HG03457 (cell line): Measurements from ENCODE around the gene INTS11.

Experiments used
- ATAC-seq: cut with Tn5 transposase; IDR thresholded peaks from one replicate; pipeline ENCODE4 v1.9.1; 2021; ENCODE audit warnings: moderate number of reproducible peaks; ENCODE audit not compliant: unreplicated experiment

INTS11 gene

DNA sequence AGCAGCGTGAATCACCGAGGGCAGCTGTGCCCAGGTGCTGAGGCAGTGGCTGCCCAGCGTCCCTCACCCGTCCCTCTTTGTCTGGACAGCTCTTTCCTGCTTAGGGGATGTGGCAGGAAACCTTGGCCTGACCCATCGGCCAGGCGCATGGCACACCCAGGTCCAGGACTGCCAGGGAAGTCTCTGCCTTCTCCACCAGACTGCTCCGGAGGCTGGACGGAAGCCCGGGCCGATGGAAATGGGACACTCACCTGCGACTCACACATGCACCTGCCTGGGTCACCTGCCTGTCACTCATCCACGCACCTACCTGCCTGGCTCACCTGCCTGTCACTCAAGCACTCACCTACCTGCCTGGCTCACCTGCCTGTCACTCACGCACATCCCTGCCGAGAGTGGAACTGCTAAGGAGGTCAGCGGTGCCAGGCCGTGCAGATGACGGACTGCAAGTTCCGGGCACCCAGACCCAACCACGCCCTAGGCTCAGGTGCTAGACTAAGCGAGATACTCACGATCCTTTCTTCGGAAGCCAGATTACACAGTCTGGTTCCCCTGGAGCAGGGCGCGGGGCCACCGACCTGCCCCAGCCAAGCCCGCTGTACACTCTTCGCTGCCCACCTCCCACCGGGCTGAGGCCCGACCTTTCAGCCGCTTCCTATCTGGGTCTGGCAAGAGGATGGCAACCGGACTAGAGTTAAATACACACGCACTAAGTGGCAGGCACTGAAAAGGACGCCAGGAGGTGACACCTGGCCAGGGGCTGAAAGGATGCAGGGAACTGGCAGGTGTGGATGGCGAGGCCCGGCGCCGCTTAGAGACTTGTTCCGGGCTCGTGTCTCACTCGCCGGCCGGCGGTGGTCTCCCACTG lies 51.9 kb downstream of the INTS11 start:
- ATAC-seq: no peak

DNA sequence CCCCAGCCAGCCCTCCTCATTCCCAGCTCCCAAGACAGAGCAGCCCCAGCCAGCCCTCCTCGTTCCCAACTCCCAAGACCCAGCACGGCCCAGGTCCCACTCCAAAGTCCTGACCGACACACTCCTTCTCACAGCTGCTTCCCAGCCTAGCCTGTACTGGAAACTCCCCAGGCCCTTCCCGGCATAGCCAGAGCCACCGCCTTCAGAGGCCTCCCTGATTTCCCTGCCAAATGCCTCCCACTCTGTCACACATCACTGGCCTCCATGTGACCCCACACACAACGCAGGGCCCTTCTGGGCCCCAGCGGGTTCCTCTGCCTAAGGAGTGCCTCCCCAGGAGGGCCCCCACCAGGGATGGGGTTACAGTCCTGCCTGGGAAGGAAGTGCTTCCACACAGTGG lies 53.6 kb downstream of the INTS11 start:
- no peak for ATAC-seq

DNA sequence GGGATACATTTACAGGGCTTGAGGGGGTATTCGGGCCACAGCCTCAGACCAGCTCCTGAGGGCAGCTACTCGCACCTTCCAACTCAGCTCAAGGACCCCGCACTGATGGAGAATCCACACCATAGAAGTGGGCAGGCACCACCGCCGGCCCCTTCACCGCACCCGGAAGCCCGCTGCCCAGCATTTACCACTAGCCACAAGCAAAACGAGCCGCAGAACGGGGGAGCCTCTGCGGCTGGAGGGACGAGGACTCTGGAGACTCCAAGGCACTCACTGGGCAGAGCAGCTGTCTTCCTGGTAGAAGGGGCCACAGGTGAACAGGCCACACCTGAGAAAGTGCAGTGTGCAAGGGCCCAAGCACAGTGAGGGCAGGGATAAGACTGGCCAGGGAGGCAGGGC lies 56.2 kb downstream of the INTS11 start:
- ATAC-seq: no peak

GRCh38 chr1:1267488-1268283 lies 56.8 kb downstream of the INTS11 start:
- no peak for ATAC-seq

DNA sequence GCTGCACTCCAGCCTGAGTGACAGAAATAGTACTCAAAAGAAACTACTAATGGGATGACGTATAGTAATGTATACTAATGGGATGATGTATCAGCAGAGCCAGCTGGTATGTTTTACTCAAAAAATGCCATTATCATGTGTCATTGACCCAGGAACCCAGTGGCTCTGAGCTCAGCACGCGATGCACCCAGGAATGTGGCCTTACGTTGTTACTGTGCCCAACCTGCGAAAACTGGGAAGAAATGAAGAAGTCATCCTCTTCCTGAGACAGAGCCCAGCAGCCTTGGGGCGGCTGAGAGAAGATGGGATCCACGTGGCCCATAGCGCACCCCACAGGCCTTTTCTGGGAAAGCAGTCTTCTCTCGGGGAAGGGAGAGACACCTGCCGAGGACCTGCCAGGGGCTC lies 59.6 kb downstream of the INTS11 start:
- no peak for ATAC-seq

- ATAC-seq: no peak
Measured at GRCh38 chr1:1264026-1264425, 60.4 kb downstream of the INTS11 start.

GRCh38 chr1:1262758-1263157 lies 61.7 kb downstream of the INTS11 start:
- no peak for ATAC-seq

- no peak for ATAC-seq
Measured at GRCh38 chr1:1262071-1262470, 62.4 kb downstream of the INTS11 start.
